Parietal lobe (tissue), 1 donor: ENCODE results near the gene B3GALNT1. TPM values are rescaled to one million over a fixed set of nuclear protein-coding genes. Genes with fewer than 3 reads are reported as not detected.

Source experiments
- total RNA-seq: library from RNA; depleted of rRNA; stranded (reverse); fragments of >200 nt; gene quantifications from one replicate; pipeline ENCODE4 v1.2.3, GENCODE V29; 2014

B3GALNT1 gene
- total RNA-seq = 88.3 TPM

GRCh38 chr3:161104561-161105551, at the start of gene B3GALNT1:
TSS of gene B3GALNT1 (minus strand) at chr3:161105349. CDS start at chr3:161086754, 18,595 bp downstream.

Other genes with a start within 250 kb of the B3GALNT1 start
- 75.7 TPM for gene NMD3, start 116.0 kb upstream of the B3GALNT1 start, total RNA-seq